ENCODE data around the gene P2RY13.

P2RY13 gene

GRCh38 chr3:151367448-151367847 is 38.1 kb upstream of the P2RY13 start:
- no peaks in the 10 kb centered on the region for H3K27me3 ChIP-seq (ENCODE audit: control insufficient read depth in 1 of 2, insufficient read depth in 1 of 2, low read length in 2 of 2)
- 96% methylated on average over 5 of the region's 5 CpGs for WGBS
- H3K18ac ChIP-seq (ENCODE audit: low read depth in 1 of 2, low read length in 2 of 2) = no peak overlapping the region
- H2AFZ ChIP-seq (ENCODE audit: low read depth, low read length) = no peak overlapping the region
- H3K4ac ChIP-seq (ENCODE audit: low read depth in 1 of 2, low read length in 2 of 2) = no peak overlapping the region
- H3K27ac ChIP-seq (ENCODE audit: low read length, poor library complexity, severe bottlenecking) = no peak overlapping the region
- no peak overlapping the region for H3K14ac ChIP-seq (ENCODE audit: low read length in 2 of 2)
- H3K4me3 ChIP-seq (ENCODE audit: insufficient read depth in 1 of 2, low read depth in 1 of 2, low read length in 2 of 2) = no peak overlapping the region
- no peak overlapping the region for H2BK5ac ChIP-seq (ENCODE audit: low read depth, low read length, poor library complexity, severe bottlenecking)
- no peak for DNase-seq
- H3K9me3 ChIP-seq (ENCODE audit: control insufficient read depth, low read length) = no peaks in the 10 kb centered on the region
- no peak overlapping the region for H2BK120ac ChIP-seq (ENCODE audit: low read depth, low read length)
- no peaks in the 10 kb centered on the region for H3K36me3 ChIP-seq (ENCODE audit: control insufficient read depth in 1 of 2, insufficient read depth in 2 of 2, low read depth in 1 of 2, low read length in 2 of 2)
- H3K9ac ChIP-seq (ENCODE audit: low read length) = no peak overlapping the region
- H4K91ac ChIP-seq (ENCODE audit: low read length) = no peak overlapping the region
- H2BK12ac ChIP-seq (ENCODE audit: low read length in 2 of 2) = no peak overlapping the region
- no peak overlapping the region for H2AK5ac ChIP-seq (ENCODE audit: low read length, severe bottlenecking)
- no peaks in the 10 kb centered on the region for H3K79me1 ChIP-seq (replicated peaks; ENCODE audit: low read length, poor library complexity, severe bottlenecking)
- peaks cover 2% of the 10 kb centered on the region for H3K4me1 ChIP-seq (ENCODE audit: control insufficient read depth, insufficient read depth, low read depth, low read length)
- H2BK15ac ChIP-seq (ENCODE audit: low read depth, poor library complexity, severe bottlenecking) = no peak overlapping the region
- no peak overlapping the region for H3K4me2 ChIP-seq (ENCODE audit: low read length, poor library complexity, severe bottlenecking)
- no peak overlapping the region for H4K8ac ChIP-seq (ENCODE audit: low read length)
- no peak overlapping the region for H3K23ac ChIP-seq (ENCODE audit: low read length in 2 of 2)

- Histone ChIP-seq H4K91ac (ENCODE audit: low read length) (no peak overlapping the region), H3K23ac (ENCODE audit: low read length in 2 of 2) (no peak overlapping the region), H2AK5ac (ENCODE audit: low read length, severe bottlenecking) (no peak overlapping the region), H4K8ac (ENCODE audit: low read length) (no peak overlapping the region), H3K27ac (ENCODE audit: low read length, poor library complexity, severe bottlenecking) (peak overlapping the region; percentile 20), H3K18ac (ENCODE audit: low read depth in 1 of 2, low read length in 2 of 2) (no peak overlapping the region), H3K4me2 (ENCODE audit: low read length, poor library complexity, severe bottlenecking) (no peak overlapping the region), H3K79me1 (replicated peaks; ENCODE audit: low read length, poor library complexity, severe bottlenecking) (no peaks in the 10 kb centered on the region), H2AFZ (ENCODE audit: low read depth, low read length) (no peak overlapping the region), H2BK120ac (ENCODE audit: low read depth, low read length) (no peak overlapping the region), H2BK15ac (ENCODE audit: low read depth, poor library complexity, severe bottlenecking) (no peak overlapping the region), H3K27me3 (ENCODE audit: control insufficient read depth in 1 of 2, insufficient read depth in 1 of 2, low read length in 2 of 2) (no peaks in the 10 kb centered on the region), H3K4me1 (ENCODE audit: control insufficient read depth, insufficient read depth, low read depth, low read length) (peaks cover 2% of the 10 kb centered on the region), H2BK5ac (ENCODE audit: low read depth, low read length, poor library complexity, severe bottlenecking) (no peak overlapping the region), H3K9ac (ENCODE audit: low read length) (no peak overlapping the region), H3K9me3 (ENCODE audit: control insufficient read depth, low read length) (no peaks in the 10 kb centered on the region), H3K4me3 (ENCODE audit: insufficient read depth in 1 of 2, low read depth in 1 of 2, low read length in 2 of 2) (no peak overlapping the region), H2BK12ac (ENCODE audit: low read length in 2 of 2) (no peak overlapping the region), H3K14ac (ENCODE audit: low read length in 2 of 2) (no peak overlapping the region), H3K4ac (ENCODE audit: low read depth in 1 of 2, low read length in 2 of 2) (no peak overlapping the region), H3K36me3 (ENCODE audit: control insufficient read depth in 1 of 2, insufficient read depth in 2 of 2, low read depth in 1 of 2, low read length in 2 of 2) (no peaks in the 10 kb centered on the region)
- no peak for DNase-seq
- WGBS = 94% methylated on average over 1 of the region's 3 CpGs
These were observed 37.6 kb upstream of the P2RY13 start for GRCh38 chr3:151366993-151367392.

DNA sequence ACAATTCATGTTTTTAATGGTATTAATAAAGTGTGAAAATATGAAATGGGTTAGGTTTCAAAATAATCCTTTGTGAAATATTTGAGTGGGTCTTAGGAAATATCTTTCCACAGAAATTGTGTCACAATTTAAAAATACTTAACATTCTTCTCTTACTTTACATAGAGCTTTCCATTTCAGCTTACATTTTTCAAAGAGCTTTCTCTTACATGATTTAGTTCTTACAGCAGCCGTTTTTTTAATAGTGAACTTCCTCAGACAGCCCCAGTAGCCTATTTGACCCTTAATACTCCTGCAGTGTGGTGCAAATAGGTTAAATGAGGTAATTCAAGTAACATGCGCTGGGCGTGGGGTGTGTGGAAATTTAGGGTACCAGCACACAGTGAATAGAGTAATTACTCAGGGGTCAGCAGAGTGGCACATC is 33.4 kb upstream of the P2RY13 start:
- H3K18ac ChIP-seq (ENCODE audit: low read depth in 1 of 2, low read length in 2 of 2) = no peak overlapping the region
- no peak overlapping the region for H3K4me3 ChIP-seq (ENCODE audit: insufficient read depth in 1 of 2, low read depth in 1 of 2, low read length in 2 of 2)
- WGBS = 70% methylated on average over 3 of the region's 3 CpGs
- H3K4ac ChIP-seq (ENCODE audit: low read depth in 1 of 2, low read length in 2 of 2) = no peak overlapping the region
- no peak overlapping the region for H3K14ac ChIP-seq (ENCODE audit: low read length in 2 of 2)
- H3K27ac ChIP-seq (ENCODE audit: low read length, poor library complexity, severe bottlenecking) = peak overlapping the region; percentile 4
- no peak overlapping the region for H2AK5ac ChIP-seq (ENCODE audit: low read length, severe bottlenecking)
- H4K8ac ChIP-seq (ENCODE audit: low read length) = no peak overlapping the region
- H2BK5ac ChIP-seq (ENCODE audit: low read depth, low read length, poor library complexity, severe bottlenecking) = no peak overlapping the region
- no peak overlapping the region for H2BK15ac ChIP-seq (ENCODE audit: low read depth, poor library complexity, severe bottlenecking)
- no peak overlapping the region for H4K91ac ChIP-seq (ENCODE audit: low read length)
- no peak overlapping the region for H2AFZ ChIP-seq (ENCODE audit: low read depth, low read length)
- peaks cover 2% of the 10 kb centered on the region for H3K4me1 ChIP-seq (ENCODE audit: control insufficient read depth, insufficient read depth, low read depth, low read length)
- H3K9me3 ChIP-seq (ENCODE audit: control insufficient read depth, low read length) = no peaks in the 10 kb centered on the region
- no peaks in the 10 kb centered on the region for H3K36me3 ChIP-seq (ENCODE audit: control insufficient read depth in 1 of 2, insufficient read depth in 2 of 2, low read depth in 1 of 2, low read length in 2 of 2)
- no peak for DNase-seq
- H3K79me1 ChIP-seq (replicated peaks; ENCODE audit: low read length, poor library complexity, severe bottlenecking) = no peaks in the 10 kb centered on the region
- no peak overlapping the region for H3K9ac ChIP-seq (ENCODE audit: low read length)
- no peak overlapping the region for H3K4me2 ChIP-seq (ENCODE audit: low read length, poor library complexity, severe bottlenecking)
- no peak overlapping the region for H3K23ac ChIP-seq (ENCODE audit: low read length in 2 of 2)
- H2BK12ac ChIP-seq (ENCODE audit: low read length in 2 of 2) = no peak overlapping the region
- no peaks in the 10 kb centered on the region for H3K27me3 ChIP-seq (ENCODE audit: control insufficient read depth in 1 of 2, insufficient read depth in 1 of 2, low read length in 2 of 2)
- no peak overlapping the region for H2BK120ac ChIP-seq (ENCODE audit: low read depth, low read length)

GRCh38 chr3:151357463-151357850 is 28.1 kb upstream of the P2RY13 start:
- Histone ChIP-seq H3K27me3 (ENCODE audit: control insufficient read depth in 1 of 2, insufficient read depth in 1 of 2, low read length in 2 of 2) (no peaks in the 10 kb centered on the region), H3K23ac (ENCODE audit: low read length in 2 of 2) (no peak overlapping the region), H2AFZ (ENCODE audit: low read depth, low read length) (no peak overlapping the region), H2BK5ac (ENCODE audit: low read depth, low read length, poor library complexity, severe bottlenecking) (no peak overlapping the region), H3K9ac (ENCODE audit: low read length) (peak overlapping the region; percentile 13), H2BK120ac (ENCODE audit: low read depth, low read length) (no peak overlapping the region), H3K4me2 (ENCODE audit: low read length, poor library complexity, severe bottlenecking) (no peak overlapping the region), H4K91ac (ENCODE audit: low read length) (no peak overlapping the region), H3K14ac (ENCODE audit: low read length in 2 of 2) (no peak overlapping the region), H3K4me3 (ENCODE audit: insufficient read depth in 1 of 2, low read depth in 1 of 2, low read length in 2 of 2) (no peak overlapping the region), H3K18ac (ENCODE audit: low read depth in 1 of 2, low read length in 2 of 2) (no peak overlapping the region), H2BK15ac (ENCODE audit: low read depth, poor library complexity, severe bottlenecking) (no peak overlapping the region), H2BK12ac (ENCODE audit: low read length in 2 of 2) (no peak overlapping the region), H3K36me3 (ENCODE audit: control insufficient read depth in 1 of 2, insufficient read depth in 2 of 2, low read depth in 1 of 2, low read length in 2 of 2) (no peaks in the 10 kb centered on the region), H3K4me1 (ENCODE audit: control insufficient read depth, insufficient read depth, low read depth, low read length) (no peaks in the 10 kb centered on the region), H4K8ac (ENCODE audit: low read length) (no peak overlapping the region), H3K4ac (ENCODE audit: low read depth in 1 of 2, low read length in 2 of 2) (no peak overlapping the region), H2AK5ac (ENCODE audit: low read length, severe bottlenecking) (no peak overlapping the region), H3K27ac (ENCODE audit: low read length, poor library complexity, severe bottlenecking) (no peak overlapping the region), H3K9me3 (ENCODE audit: control insufficient read depth, low read length) (no peaks in the 10 kb centered on the region), H3K79me1 (replicated peaks; ENCODE audit: low read length, poor library complexity, severe bottlenecking) (no peaks in the 10 kb centered on the region)
- no CpG with 5 or more reads among the region's 2 CpGs for whole genome bisulfite sequencing
- DNase-seq = no peak

All from mesenchymal stem cell (in vitro differentiated cells and primary cell).